Trophoblast cell (in vitro differentiated cells and primary cell): ENCODE measurements around the gene PPM1H.

Source experiments
- DNase-seq, 2 donors: peaks; one replicate each; pipeline ENCODE4 v3.0.0-alpha.2; 2016
- H2AFZ ChIP-seq: 2 replicates; pipeline ENCODE4 v1.6.1; 2013; ENCODE audit warnings: low read length, moderate library complexity, mild to moderate bottlenecking; ENCODE audit not compliant: insufficient read depth, poor library complexity
- H2AK5ac ChIP-seq: 2 replicates; pipeline ENCODE4 v1.6.1; 2013; ENCODE audit warnings: mild to moderate bottlenecking, low read length
- H2BK120ac ChIP-seq: 2 replicates; pipeline ENCODE4 v1.6.1; 2013; ENCODE audit warnings: low read length, mild to moderate bottlenecking, moderate library complexity; ENCODE audit not compliant: insufficient read depth, poor library complexity
- H2BK12ac ChIP-seq: 2 replicates; pipeline ENCODE4 v1.6.1; 2013; ENCODE audit warnings: mild to moderate bottlenecking, low read length, moderate library complexity
- H2BK5ac ChIP-seq: 2 replicates; pipeline ENCODE4 v1.6.1; 2013; ENCODE audit warnings: low read length, low read depth, moderate library complexity, mild to moderate bottlenecking; ENCODE audit not compliant: poor library complexity
- H3K14ac ChIP-seq: 2 replicates; pipeline ENCODE4 v1.6.1; 2013; ENCODE audit warnings: mild to moderate bottlenecking, low read length
- H3K18ac ChIP-seq: 2 replicates; pipeline ENCODE4 v1.6.1; 2013; ENCODE audit warnings: mild to moderate bottlenecking, low read length
- H3K23ac ChIP-seq: 2 replicates; pipeline ENCODE4 v1.6.1; 2013; ENCODE audit warnings: low read length
- H3K27ac ChIP-seq: 2 replicates; pipeline ENCODE4 v1.5.1; 2013; ENCODE audit warnings: low read depth, mild to moderate bottlenecking, inconsistent platforms, low read length, moderate library complexity
- H3K27me3 ChIP-seq: 2 replicates; pipeline ENCODE4 v1.6.1; 2013; ENCODE audit warnings: inconsistent platforms, mild to moderate bottlenecking, low read length, moderate library complexity; ENCODE audit not compliant: insufficient read depth
- H3K36me3 ChIP-seq, 2 experiments: 1 replicate in 1 of 2; 2 replicates in 1 of 2; pipeline ENCODE4 v1.6.1; 2013; ENCODE audit warnings: low read length in 2 of 2, mild to moderate bottlenecking in 2 of 2, moderate library complexity in 1 of 2; ENCODE audit not compliant: insufficient read depth in 2 of 2, control insufficient read depth in 1 of 2
- H3K4ac ChIP-seq: 2 replicates; pipeline ENCODE4 v1.6.1; 2013; ENCODE audit warnings: low read depth, mild to moderate bottlenecking, low read length, moderate library complexity
- H3K4me1 ChIP-seq, 2 experiments: 1 replicate in 1 of 2; 2 replicates in 1 of 2; pipeline ENCODE4 v1.6.1; 2013; ENCODE audit warnings: low read length in 2 of 2, mild to moderate bottlenecking in 2 of 2, moderate library complexity in 1 of 2; ENCODE audit not compliant: insufficient read depth in 2 of 2, control insufficient read depth in 1 of 2
- H3K4me2 ChIP-seq: 2 replicates; pipeline ENCODE4 v1.6.1; 2013; ENCODE audit warnings: inconsistent platforms, mild to moderate bottlenecking, low read length, moderate library complexity
- H3K4me3 ChIP-seq: 2 replicates; pipeline ENCODE4 v1.5.1; 2013; ENCODE audit warnings: mild to moderate bottlenecking, low read depth, low read length, inconsistent platforms
- H3K79me1 ChIP-seq: one replicate; pipeline ENCODE4 v1.6.1; 2013; ENCODE audit warnings: low read length
- H3K79me2 ChIP-seq: 2 replicates; pipeline ENCODE4 v1.6.1; 2013; ENCODE audit warnings: low read length, mild to moderate bottlenecking; ENCODE audit not compliant: control insufficient read depth, insufficient read depth, poor library complexity
- H3K9ac ChIP-seq: 2 replicates; pipeline ENCODE4 v1.6.1; 2013; ENCODE audit warnings: mild to moderate bottlenecking, low read length
- H3K9me3 ChIP-seq: 2 replicates; pipeline ENCODE4 v1.6.1; 2013; ENCODE audit warnings: low read depth, mild to moderate bottlenecking, control low read depth, inconsistent platforms, low read length; ENCODE audit not compliant: insufficient read depth
- H4K12ac ChIP-seq: 2 replicates; pipeline ENCODE4 v1.6.1; 2013; ENCODE audit warnings: low read depth, mild to moderate bottlenecking, low read length, moderate library complexity
- H4K8ac ChIP-seq: 2 replicates; pipeline ENCODE4 v1.6.1; 2013; ENCODE audit warnings: low read depth, mild to moderate bottlenecking, low read length, moderate library complexity
- H4K91ac ChIP-seq: one replicate; pipeline ENCODE4 v1.6.1; 2013; ENCODE audit warnings: low read depth, mild to moderate bottlenecking, low read length, moderate library complexity
- WGBS: extraction: QIAGEN DNeasy Blood & Tissue Kit; methylation state at CpG from one replicate; pipeline ENCODE4 v1.1.7; 2013; ENCODE audit warnings: missing lambda C conversion rate; ENCODE audit not compliant: insufficient read length, insufficient coverage; ENCODE audit errors: extremely low coverage; 5-methylcytosine and 5-hydroxymethylcytosine counted together

The PPM1H gene

GRCh38 chr12:62977418-62977817, 42.5 kb upstream of the PPM1H start:
- Histone ChIP-seq H3K79me2 (no peaks in the 10 kb centered on the region), H3K4me2 (no peak overlapping the region), H3K9ac (no peak overlapping the region), H3K4me3 (no peak overlapping the region), H3K23ac (no peak overlapping the region), H3K14ac (no peak overlapping the region), H2BK5ac (no peak overlapping the region), H3K79me1 (no peaks in the 10 kb centered on the region), H4K12ac (no peak overlapping the region), H2AFZ (no peak overlapping the region), H3K4me1 (no peaks in the 10 kb centered on the region), H4K8ac (no peak overlapping the region), H3K27ac (no peak overlapping the region), H3K18ac (no peak overlapping the region), H4K91ac (no peak overlapping the region), H2BK12ac (no peak overlapping the region), H3K4ac (no peak overlapping the region), H3K27me3 (no peaks in the 10 kb centered on the region), H2BK120ac (no peak overlapping the region), H3K9me3 (no peaks in the 10 kb centered on the region), H3K36me3 (no peaks in the 10 kb centered on the region), H2AK5ac (no peak overlapping the region)
- no peak for DNase-seq
- no CpG with 5 or more reads among the region's 5 CpGs for WGBS

- Histone ChIP-seq H4K8ac (no peak overlapping the region), H3K23ac (no peak overlapping the region), H2BK120ac (no peak overlapping the region), H3K9ac (no peak overlapping the region), H2BK12ac (no peak overlapping the region), H2AK5ac (no peak overlapping the region), H2AFZ (no peak overlapping the region), H2BK5ac (no peak overlapping the region), H4K91ac (no peak overlapping the region), H3K4me1 (no peaks in the 10 kb centered on the region), H3K79me1 (no peaks in the 10 kb centered on the region), H3K27ac (no peak overlapping the region), H3K4me2 (no peak overlapping the region), H3K4ac (no peak overlapping the region), H3K4me3 (no peak overlapping the region), H3K9me3 (no peaks in the 10 kb centered on the region), H3K14ac (no peak overlapping the region), H3K36me3 (no peaks in the 10 kb centered on the region), H3K18ac (no peak overlapping the region), H3K27me3 (no peaks in the 10 kb centered on the region), H4K12ac (no peak overlapping the region), H3K79me2 (no peaks in the 10 kb centered on the region)
- DNase-seq, result no peak
- WGBS, result no CpG with 5 or more reads among the region's 4 CpGs
These were observed 41.2 kb upstream of the PPM1H start for GRCh38 chr12:62976110-62976662.

GRCh38 chr12:62971769-62972525, 37.0 kb upstream of the PPM1H start:
- H3K4ac ChIP-seq, result no peak overlapping the region
- DNase-seq, result no peak
- no peak overlapping the region for H3K9ac ChIP-seq
- H3K4me2 ChIP-seq, result no peak overlapping the region
- H3K79me1 ChIP-seq, result no peaks in the 10 kb centered on the region
- no peak overlapping the region for H2BK5ac ChIP-seq
- H3K14ac ChIP-seq, result no peak overlapping the region
- H4K12ac ChIP-seq, result no peak overlapping the region
- H3K4me1 ChIP-seq, result no peaks in the 10 kb centered on the region
- no peak overlapping the region for H3K27ac ChIP-seq
- H4K8ac ChIP-seq, result no peak overlapping the region
- no peak overlapping the region for H3K4me3 ChIP-seq
- H4K91ac ChIP-seq, result no peak overlapping the region
- no peak overlapping the region for H2BK120ac ChIP-seq
- H2AK5ac ChIP-seq, result no peak overlapping the region
- H3K79me2 ChIP-seq, result no peaks in the 10 kb centered on the region
- H3K36me3 ChIP-seq, result no peaks in the 10 kb centered on the region
- no peaks in the 10 kb centered on the region for H3K9me3 ChIP-seq
- WGBS, result no CpG with 5 or more reads among the region's 1 CpG
- no peak overlapping the region for H3K18ac ChIP-seq
- H2BK12ac ChIP-seq, result no peak overlapping the region
- no peak overlapping the region for H2AFZ ChIP-seq
- H3K23ac ChIP-seq, result no peak overlapping the region
- H3K27me3 ChIP-seq, result no peaks in the 10 kb centered on the region

- H3K4me1 ChIP-seq, result no peaks in the 10 kb centered on the region
- H3K27ac ChIP-seq, result no peak overlapping the region
- no peaks in the 10 kb centered on the region for H3K27me3 ChIP-seq
- no peak overlapping the region for H3K9ac ChIP-seq
- H4K12ac ChIP-seq, result no peak overlapping the region
- H2BK5ac ChIP-seq, result no peak overlapping the region
- no peaks in the 10 kb centered on the region for H3K79me2 ChIP-seq
- WGBS, result no CpG with 5 or more reads among the region's 7 CpGs
- no peak overlapping the region for H4K8ac ChIP-seq
- H3K14ac ChIP-seq, result no peak overlapping the region
- no peak overlapping the region for H3K4ac ChIP-seq
- no peak overlapping the region for H3K18ac ChIP-seq
- H3K36me3 ChIP-seq, result no peaks in the 10 kb centered on the region
- no peak overlapping the region for H2BK120ac ChIP-seq
- H3K9me3 ChIP-seq, result no peaks in the 10 kb centered on the region
- H2BK12ac ChIP-seq, result no peak overlapping the region
- H3K4me3 ChIP-seq, result no peak overlapping the region
- no peak overlapping the region for H3K23ac ChIP-seq
- H3K79me1 ChIP-seq, result no peaks in the 10 kb centered on the region
- H2AK5ac ChIP-seq, result no peak overlapping the region
- no peak overlapping the region for H2AFZ ChIP-seq
- no peak for DNase-seq
- H4K91ac ChIP-seq, result no peak overlapping the region
- no peak overlapping the region for H3K4me2 ChIP-seq
These were observed 34.7 kb upstream of the PPM1H start for GRCh38 chr12:62969695-62970094.
